ENCODE data around the gene ASB15.

The ASB15 gene

GRCh38 chr7:123594813-123595241 is 6.8 kb upstream of the ASB15 start:
- no peak for DNase-seq (ENCODE audit: low read depth in 2 of 3, low spot score in 1 of 3)

DNA sequence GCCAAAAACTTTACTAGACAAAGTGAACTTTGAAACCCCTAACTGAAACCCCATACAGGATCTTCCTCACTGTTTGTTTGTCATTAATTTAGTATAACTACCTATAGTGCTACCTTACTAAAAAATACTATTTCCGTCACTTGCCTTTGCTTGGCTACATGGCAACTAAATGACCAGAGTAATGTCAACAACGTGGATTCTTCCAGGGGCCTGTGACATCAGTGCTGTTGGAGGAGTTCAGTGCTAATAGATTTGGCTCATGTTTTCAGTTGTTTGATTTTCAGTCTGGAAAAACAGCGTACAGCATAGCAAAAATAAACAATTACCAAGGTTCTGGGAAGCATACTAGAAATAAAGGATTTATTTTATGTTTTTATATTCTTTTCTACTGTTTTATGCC is 3.0 kb upstream of the ASB15 start:
- DNase-seq (ENCODE audit: low read depth in 2 of 3, low spot score in 1 of 3): no peak

GRCh38 chr7:123599766-123600165 is 1.9 kb upstream of the ASB15 start:
- no peak for DNase-seq (ENCODE audit: low read depth in 2 of 3, low spot score in 1 of 3)

DNA sequence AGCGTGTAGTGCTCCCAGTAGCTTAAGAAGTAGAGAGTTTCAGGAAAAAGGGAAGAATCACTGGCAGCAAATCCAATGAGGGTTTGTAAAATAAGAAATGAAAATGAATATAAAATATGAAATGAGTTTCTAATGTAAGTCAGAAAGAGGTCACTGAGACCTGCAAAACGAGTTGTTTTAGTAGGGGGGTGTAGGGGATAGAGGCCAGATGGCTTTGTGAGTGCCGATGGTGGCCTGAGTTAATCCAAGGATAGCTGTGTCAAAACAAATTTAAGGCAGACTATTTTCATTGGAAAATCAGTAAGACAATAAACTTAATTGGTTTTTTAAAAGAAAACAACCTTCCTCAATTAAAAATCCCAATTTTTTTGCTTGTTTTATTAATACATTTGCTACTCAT is 745 bp upstream of the ASB15 start:
- no peak for DNase-seq (ENCODE audit: low read depth in 2 of 3, low spot score in 1 of 3)

DNA sequence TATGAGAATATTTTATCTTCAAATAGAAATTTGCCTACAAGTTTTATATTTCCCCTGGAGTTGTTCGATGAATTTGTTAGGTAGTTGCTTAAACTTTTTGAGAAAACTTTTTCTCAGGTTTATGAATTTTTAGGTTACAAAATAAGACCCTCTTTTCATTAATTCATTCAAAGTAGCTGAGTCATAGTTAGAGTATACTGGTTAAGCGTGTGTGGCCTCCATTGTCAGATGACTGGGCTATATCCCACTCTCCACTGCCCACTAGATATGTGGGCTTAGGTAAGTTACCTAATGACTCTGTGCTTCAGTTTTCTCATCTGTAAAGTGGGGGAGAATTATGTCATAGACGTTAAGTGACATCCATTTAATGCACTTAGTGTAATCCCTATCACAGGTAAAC is 1.0 kb downstream of the ASB15 start:
- DNase-seq (ENCODE audit: low read depth in 2 of 3, low spot score in 1 of 3): no peak

- no peak for DNase-seq (ENCODE audit: low read depth in 2 of 3, low spot score in 1 of 3)
These were observed 3.1 kb downstream of the ASB15 start for GRCh38 chr7:123604739-123605138.

GRCh38 chr7:123607423-123607975 is 5.9 kb downstream of the ASB15 start:
- DNase-seq (ENCODE audit: low read depth in 2 of 3, low spot score in 1 of 3): no peak

GRCh38 chr7:123608991-123609882 is 7.6 kb downstream of the ASB15 start:
- no peak for DNase-seq (ENCODE audit: low read depth in 2 of 3, low spot score in 1 of 3)

DNA sequence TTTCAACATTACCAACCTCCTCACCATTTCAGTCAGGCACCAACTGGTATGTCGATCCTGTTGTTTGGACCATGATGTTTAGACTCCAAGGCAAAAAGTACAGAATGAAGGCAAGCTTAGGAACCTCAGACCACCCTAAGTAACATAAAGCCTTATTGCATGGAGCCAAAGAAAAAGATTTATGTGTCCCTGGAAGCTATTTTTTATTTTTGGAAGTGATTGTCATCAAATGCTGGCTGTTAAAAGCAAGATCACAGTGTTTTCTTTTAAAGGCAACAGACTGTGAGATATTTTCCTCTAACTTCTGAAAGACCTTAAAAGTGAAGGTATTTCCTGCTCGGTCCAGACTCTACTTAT is 8.2 kb downstream of the ASB15 start:
- DNase-seq (ENCODE audit: low read depth in 2 of 3, low spot score in 1 of 3): no peak

GRCh38 chr7:123612024-123612423 is 10.4 kb downstream of the ASB15 start:
- no peak for DNase-seq (ENCODE audit: low read depth in 2 of 3, low spot score in 1 of 3)

DNA sequence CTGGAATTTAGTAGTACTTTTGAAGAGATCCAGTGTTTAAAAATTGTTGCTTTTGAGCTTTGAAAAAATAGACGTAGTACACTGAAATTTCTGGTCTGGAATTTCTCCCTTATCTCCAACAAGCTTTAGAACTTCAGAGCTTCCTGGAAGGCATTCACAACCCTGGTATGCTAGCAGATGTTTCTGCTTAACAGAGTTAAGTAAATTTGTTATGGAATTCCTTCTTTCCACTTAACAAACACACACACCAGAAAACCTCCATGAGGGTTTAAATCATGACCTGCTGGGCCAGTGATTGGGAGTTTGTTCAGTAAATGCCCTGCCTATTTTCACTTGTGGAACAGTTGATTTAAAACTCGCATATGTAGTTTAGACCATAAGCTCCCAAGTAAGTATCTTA is 13.7 kb downstream of the ASB15 start:
- no peak for DNase-seq (ENCODE audit: low read depth in 2 of 3, low spot score in 1 of 3)

- DNase-seq (ENCODE audit: low read depth in 2 of 3, low spot score in 1 of 3): no peak
These were observed 14.6 kb downstream of the ASB15 start for GRCh38 chr7:123616223-123616622.

DNA sequence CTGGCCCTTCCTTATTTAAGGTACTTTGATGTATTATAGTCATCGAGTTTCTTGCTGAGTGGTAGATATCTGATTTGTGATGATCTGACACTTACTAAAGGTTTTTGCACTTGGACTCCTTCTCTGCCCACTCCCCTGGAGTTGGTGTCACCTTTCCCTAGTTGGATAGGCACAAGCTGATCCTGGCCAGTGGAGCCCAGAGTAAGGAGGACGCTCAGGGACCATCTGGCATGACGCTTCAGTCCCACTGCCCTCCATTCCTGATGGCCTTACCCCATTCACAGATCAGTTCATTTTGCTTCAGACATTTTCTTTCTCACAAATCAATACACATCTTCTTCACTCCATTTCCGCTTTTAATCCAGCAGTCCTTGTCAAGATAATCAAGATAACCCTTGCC is 20.1 kb downstream of the ASB15 start:
- no peak for DNase-seq (ENCODE audit: low read depth in 2 of 3, low spot score in 1 of 3)

GRCh38 chr7:123622660-123623386 is 21.2 kb downstream of the ASB15 start:
- DNase-seq (ENCODE audit: low read depth in 2 of 3, low spot score in 1 of 3): no peak

- peak; percentile 35 to 67 (median 55) for DNase-seq (ENCODE audit: low read depth in 2 of 3, low spot score in 1 of 3)
These were observed 23.0 kb downstream of the ASB15 start for GRCh38 chr7:123624527-123625183.

GRCh38 chr7:123625254-123625653 is 23.6 kb downstream of the ASB15 start:
- no peak for DNase-seq (ENCODE audit: low read depth in 2 of 3, low spot score in 1 of 3)

DNA sequence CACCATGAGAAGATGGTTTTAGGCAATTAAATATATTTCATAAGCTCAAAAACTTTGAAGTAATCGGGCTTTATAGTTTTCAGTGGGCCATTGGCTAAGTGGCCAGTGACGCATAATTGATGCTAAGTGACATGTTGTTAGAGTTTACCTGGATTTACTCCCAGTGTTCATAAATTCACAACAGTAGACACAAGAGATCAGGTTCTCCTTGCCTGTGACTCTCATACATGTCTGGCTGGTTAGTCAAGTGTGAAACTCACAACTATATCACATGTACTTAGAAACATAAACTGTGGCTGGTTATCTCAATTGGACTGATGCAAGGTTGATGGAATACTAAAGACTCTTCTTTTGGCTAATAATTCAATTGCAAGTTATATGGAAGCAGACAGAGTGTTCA is 26.2 kb downstream of the ASB15 start:
- no peak for DNase-seq (ENCODE audit: low read depth in 2 of 3, low spot score in 1 of 3)

DNA sequence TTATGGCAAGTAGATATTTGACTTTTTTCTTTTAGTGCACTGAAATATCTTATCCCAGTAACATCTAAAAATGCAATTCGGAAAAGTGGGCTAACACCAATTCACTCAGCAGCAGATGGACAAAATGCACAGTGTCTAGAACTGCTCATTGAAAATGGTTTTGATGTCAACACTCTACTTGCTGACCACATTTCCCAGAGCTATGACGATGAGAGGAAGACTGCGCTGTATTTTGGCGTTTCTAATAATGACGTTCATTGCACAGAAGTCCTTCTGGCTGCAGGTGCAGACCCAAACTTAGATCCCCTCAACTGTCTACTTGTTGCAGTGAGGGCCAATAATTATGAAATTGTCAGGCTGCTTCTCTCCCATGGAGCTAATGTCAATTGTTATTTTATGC is 27.2 kb downstream of the ASB15 start:
- DNase-seq (ENCODE audit: low read depth in 2 of 3, low spot score in 1 of 3): no peak

DNA sequence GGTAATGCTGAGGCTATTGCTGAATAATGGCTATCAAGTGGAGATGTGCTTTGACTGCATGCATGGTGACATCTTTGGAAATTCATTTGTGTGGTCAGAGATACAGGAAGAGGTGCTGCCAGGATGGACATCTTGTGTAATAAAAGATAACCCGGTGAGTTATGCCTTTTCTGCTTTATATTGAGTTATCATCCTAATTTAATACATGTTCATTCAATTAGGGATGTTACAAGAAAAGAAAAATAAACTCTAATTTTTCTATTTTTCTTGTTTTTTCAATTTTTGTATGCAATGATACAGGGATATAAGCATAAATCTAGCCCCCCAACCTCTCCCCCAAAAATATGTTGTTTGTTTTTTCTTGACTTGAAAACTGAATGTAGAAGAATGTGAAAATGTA is 27.7 kb downstream of the ASB15 start:
- DNase-seq (ENCODE audit: low read depth in 2 of 3, low spot score in 1 of 3): no peak

DNA sequence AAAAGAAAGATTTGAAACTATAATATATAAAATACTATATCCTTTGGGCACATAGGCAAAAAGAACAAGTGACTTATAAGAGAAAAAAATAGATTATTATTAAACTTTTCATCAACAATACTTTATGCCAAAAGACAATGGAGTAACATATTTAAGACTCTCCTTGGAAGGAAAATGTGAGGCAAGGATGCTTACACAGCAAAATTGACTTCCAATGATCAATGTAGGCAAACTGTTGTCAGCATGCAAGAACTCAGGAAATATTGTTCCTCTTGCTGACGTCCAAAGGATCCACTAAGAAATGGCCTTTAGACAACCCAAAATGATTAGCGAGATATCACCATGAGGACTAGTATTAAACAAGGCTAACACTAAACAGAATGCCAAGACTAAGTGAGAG is 31.2 kb downstream of the ASB15 start:
- no peak for DNase-seq (ENCODE audit: low read depth in 2 of 3, low spot score in 1 of 3)

DNA sequence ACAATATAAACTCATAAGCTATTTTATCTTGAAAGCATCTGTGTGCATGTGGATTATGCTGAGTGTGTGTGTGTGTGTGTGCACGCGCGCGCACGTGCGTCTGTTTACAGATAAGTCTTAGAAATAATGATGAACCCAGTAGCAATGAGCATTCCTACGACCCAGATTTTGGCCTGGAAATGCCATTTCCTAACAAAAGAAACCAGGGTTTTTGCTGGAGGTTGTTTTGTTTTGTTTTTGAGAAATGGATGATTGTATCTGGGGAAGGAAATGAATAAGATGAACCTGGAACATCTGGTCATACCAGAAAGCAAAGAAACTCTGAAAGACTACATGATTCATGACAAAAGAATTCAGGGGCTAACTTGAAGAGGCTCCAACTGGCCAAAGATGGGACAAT is 31.9 kb downstream of the ASB15 start:
- DNase-seq (ENCODE audit: low read depth in 2 of 3, low spot score in 1 of 3): no peak
